AG09319 (cell line): ENCODE data around the gene KIF25.

Experiments
- DNase-seq: peaks from one replicate; pipeline ENCODE4 v3.0.0-alpha.2; 2010; ENCODE audit warnings: low read depth; ENCODE audit errors: extremely low read depth
- CTCF ChIP-seq: IDR thresholded peaks from 2 replicates; pipeline ENCODE4 v1.5.1; 2011; ENCODE audit warnings: low read depth, mild to moderate bottlenecking, inconsistent platforms, low read length, moderate library complexity

Gene KIF25

GRCh38 chr6:168082860-168083513 lies 85.5 kb downstream of the KIF25 start:
- no peak for TF ChIP-seq CTCF
- DNase-seq, result no peak

DNA sequence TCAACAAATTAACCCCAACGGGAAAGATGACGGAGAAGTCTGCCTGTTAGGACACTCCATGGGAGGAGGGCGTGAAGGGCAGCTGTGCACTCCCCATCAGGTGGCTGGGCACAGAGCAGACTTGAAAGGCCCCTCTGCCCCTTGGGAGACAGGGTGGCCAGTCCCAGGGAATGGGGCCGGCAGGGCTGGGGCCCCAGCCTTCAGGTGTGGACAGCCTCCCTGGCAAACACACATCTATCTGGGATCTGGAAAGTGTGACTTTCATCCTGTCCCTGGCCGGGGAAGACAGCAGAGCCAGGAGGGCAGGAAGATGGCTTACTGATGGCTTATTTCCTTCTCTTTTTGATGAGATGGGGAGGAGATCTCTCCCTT lies 86.0 kb downstream of the KIF25 start:
- TF ChIP-seq CTCF, result no peak
- no peak for DNase-seq

GRCh38 chr6:168084465-168085160 lies 87.1 kb downstream of the KIF25 start:
- no peak for TF ChIP-seq CTCF
- no peak for DNase-seq

DNA sequence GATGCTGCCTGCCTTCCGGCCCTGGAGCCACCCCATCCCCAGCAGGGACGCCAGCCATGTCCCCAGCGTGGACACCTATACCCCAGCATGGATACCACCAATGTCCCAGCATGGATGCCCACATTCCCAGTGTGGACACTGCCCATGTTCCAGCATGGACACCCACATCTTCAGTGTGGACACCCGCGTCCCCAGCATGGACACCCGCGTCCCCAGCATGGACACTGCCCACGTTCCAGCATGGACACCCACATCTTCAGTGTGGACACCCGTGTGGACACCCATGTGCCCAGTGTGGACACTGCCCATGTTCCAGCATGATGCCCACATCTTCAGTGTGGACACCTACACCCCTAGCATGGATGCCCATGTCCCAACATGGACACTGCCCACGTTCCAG lies 88.6 kb downstream of the KIF25 start:
- DNase-seq, result no peak
- no peak for TF ChIP-seq CTCF

- TF ChIP-seq CTCF, result no peak
- no peak for DNase-seq
Measured at GRCh38 chr6:168086616-168087015, 89.1 kb downstream of the KIF25 start.

GRCh38 chr6:168087436-168088160 lies 90.1 kb downstream of the KIF25 start:
- TF ChIP-seq CTCF, result no peak
- DNase-seq, result no peak
